D721Med (cell line): ENCODE results near the gene HK3.
A peak's percentile ranks its signal among the peaks of the same experiment; 100 is the strongest.

Source experiments
- DNase-seq: peaks from one replicate; pipeline ENCODE4 v3.0.0; 2011; ENCODE audit warnings: low spot score; ENCODE audit not compliant: insufficient read length
- FAIRE-seq: peaks from 2 replicates; lab custom pipeline; 2011; peaks lifted over from hg19 to GRCh38; lab: Jason Lieb, UNC
- TF ChIP-seq, protein P1 (sequence below): IDR thresholded peaks from 2 replicates; pipeline ENCODE4 v1.5.1; 2012; ENCODE audit warnings: mild to moderate bottlenecking, control low read depth; ENCODE audit not compliant: insufficient read depth; ENCODE audit errors: missing control alignments

Gene HK3, protein sequence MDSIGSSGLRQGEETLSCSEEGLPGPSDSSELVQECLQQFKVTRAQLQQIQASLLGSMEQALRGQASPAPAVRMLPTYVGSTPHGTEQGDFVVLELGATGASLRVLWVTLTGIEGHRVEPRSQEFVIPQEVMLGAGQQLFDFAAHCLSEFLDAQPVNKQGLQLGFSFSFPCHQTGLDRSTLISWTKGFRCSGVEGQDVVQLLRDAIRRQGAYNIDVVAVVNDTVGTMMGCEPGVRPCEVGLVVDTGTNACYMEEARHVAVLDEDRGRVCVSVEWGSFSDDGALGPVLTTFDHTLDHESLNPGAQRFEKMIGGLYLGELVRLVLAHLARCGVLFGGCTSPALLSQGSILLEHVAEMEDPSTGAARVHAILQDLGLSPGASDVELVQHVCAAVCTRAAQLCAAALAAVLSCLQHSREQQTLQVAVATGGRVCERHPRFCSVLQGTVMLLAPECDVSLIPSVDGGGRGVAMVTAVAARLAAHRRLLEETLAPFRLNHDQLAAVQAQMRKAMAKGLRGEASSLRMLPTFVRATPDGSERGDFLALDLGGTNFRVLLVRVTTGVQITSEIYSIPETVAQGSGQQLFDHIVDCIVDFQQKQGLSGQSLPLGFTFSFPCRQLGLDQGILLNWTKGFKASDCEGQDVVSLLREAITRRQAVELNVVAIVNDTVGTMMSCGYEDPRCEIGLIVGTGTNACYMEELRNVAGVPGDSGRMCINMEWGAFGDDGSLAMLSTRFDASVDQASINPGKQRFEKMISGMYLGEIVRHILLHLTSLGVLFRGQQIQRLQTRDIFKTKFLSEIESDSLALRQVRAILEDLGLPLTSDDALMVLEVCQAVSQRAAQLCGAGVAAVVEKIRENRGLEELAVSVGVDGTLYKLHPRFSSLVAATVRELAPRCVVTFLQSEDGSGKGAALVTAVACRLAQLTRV

DNA sequence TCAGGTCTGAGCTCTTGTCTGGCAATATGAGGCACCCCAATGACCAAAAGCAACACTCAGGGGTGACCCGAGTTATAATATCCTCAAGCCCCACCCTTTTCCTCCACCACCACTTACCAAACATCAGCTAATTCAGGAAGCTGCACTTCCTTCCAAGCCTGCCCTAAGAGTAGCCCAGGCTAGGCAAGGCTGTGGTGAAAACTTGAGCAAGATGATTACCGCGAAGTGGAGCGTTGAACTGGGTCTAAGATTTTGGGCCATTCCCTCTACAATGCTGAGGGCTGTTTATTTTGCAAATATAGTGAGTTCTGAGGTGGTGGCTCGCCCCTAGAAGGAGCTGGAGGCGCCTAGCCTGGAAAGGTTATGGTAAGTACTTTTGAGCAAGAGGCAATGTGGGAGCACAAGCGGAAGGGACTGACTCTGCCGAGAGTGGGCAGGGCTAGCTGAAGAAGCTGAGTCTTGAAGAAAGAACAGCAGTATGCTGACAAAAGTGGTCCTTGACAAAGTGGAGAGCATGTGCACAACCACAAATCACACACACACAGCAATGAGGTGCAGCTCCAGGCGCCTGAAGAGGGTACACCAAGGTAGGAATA is at the start of gene HK3:
Gene HK3, minus strand, starts transcription at position 51 of the 596 bp plus-strand sequence. CDS start 3,187 bp downstream, outside the sequence.
- TF ChIP-seq, protein P1, sequence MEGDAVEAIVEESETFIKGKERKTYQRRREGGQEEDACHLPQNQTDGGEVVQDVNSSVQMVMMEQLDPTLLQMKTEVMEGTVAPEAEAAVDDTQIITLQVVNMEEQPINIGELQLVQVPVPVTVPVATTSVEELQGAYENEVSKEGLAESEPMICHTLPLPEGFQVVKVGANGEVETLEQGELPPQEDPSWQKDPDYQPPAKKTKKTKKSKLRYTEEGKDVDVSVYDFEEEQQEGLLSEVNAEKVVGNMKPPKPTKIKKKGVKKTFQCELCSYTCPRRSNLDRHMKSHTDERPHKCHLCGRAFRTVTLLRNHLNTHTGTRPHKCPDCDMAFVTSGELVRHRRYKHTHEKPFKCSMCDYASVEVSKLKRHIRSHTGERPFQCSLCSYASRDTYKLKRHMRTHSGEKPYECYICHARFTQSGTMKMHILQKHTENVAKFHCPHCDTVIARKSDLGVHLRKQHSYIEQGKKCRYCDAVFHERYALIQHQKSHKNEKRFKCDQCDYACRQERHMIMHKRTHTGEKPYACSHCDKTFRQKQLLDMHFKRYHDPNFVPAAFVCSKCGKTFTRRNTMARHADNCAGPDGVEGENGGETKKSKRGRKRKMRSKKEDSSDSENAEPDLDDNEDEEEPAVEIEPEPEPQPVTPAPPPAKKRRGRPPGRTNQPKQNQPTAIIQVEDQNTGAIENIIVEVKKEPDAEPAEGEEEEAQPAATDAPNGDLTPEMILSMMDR: no peak
- no peak for DNase-seq
- FAIRE-seq: no peak

DNA sequence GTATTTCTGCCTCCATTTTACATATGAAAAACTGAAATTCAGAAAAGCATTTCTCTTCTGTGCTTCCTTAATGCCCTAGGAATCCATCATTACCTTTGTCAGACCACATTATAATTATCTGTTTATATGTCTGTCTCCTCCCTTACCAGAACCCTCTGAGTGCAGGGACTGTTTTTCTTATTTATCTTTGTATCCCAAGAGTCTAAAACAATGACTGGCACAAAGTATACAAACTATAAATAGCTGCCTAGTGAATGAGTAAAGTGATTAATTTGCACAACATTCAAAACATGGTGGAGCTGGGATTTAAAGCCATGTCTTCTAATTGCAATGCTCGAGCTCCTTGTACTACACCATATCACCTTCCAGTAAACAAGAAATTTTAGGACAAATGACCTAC is 49.3 kb upstream of the HK3 start:
- TF ChIP-seq, protein P1: no peak
- no peak for FAIRE-seq
- DNase-seq: no peak

DNA sequence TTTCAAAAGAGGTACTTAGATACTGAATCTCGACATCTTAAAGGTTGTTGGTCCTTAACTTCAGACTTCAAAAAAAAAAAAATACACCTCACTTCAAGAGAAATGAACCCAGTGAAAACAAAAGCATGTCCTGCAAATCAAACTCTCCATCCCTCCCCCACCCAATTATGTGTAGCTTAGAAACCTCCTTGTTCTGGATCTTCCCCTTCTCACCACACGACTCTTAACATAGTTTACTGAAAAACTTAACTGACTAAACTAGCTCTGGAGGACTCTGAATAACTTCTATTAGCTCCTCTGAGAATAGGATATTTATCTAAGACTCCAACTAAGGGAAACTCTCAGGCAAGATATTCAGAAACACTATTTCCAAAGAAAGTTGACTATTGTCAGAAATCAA is 48.7 kb upstream of the HK3 start:
- FAIRE-seq (no peak), DNase-seq (no peak)
- TF ChIP-seq, protein P1: no peak

DNA sequence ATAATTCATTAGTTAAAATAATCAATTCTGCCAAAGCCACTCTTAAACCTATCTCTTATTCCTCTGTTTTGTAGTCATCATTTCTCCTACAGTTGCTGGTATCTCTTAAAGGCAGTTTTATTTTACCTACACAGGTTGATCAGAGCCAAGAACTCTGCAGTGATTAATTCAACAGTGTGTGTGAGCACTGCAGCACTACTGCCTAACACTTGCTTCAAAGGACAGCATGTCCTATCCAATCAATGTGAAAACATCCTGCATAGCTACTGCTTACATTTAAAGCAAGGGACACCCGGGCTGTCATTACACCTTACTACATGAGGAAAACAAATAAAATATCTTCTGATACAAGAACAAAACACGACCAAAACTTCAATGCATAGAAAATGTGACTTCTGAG is 45.1 kb upstream of the HK3 start:
- no peak for DNase-seq
- no peak for FAIRE-seq
- TF ChIP-seq, protein P1: no peak

DNA sequence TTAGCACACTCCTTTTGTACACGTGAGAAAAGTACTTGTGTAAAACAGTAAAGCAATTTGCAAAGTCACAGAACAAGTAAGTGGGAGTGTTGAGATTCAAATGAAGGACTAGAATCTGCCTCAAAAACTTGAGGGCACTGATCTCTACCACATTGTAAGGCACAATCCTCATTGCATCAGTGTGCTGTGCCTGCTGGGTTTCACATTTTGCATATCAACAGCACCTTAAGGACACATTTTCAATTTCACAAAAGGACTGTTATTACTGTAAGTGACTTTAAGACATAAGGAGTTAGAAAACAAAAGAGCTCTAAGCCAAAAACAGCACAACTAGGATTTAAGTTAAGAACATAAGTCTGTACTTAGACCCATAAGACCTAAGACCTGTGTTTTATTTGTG is 44.7 kb upstream of the HK3 start:
- DNase-seq (no peak), FAIRE-seq (peak; percentile 32)
- TF ChIP-seq, protein P1: no peak

DNA sequence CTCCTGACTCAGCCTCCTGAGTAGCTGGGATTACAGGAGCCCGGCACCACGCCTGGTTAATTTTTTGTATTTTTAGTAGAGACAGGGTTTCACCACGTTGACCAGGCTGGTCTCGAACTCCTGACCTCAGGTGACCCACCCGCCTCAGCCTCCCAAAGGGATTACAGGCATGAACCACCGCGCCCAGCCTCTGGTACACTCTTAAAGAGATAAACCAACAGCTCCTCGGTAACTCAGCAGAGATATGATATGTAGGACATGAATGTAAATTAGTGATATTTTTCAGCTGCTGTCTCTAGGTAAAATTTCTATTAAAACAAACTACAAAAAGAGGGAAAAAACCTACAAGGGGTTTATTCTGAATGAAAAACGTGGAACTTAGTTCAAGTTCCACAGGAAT is 42.8 kb upstream of the HK3 start:
- FAIRE-seq: no peak
- DNase-seq: no peak
- TF ChIP-seq, protein P1: no peak
